ENCODE data around the gene KCNT1. TPM values are rescaled to one million over a fixed set of nuclear protein-coding genes. Genes with fewer than 3 reads are reported as not detected.

KCNT1 gene
- total RNA-seq, 1 donor from 2014 or later = not detected

- H3K27me3 ChIP-seq (ENCODE audit: control insufficient read depth, insufficient read depth, low read length) = no peaks in the 10 kb centered on the region
- no peak for TF ChIP-seq CTCF (IDR thresholded peaks at IDR 0.05; ENCODE audit: insufficient read depth, low read length, severe bottlenecking)
These were observed 95.0 kb downstream of the KCNT1 start for GRCh38 chr9:135796784-135797485.

GRCh38 chr9:135797507-135798262 lies 95.7 kb downstream of the KCNT1 start:
- peak; percentile 76 for TF ChIP-seq CTCF (IDR thresholded peaks at IDR 0.05; ENCODE audit: insufficient read depth, low read length, severe bottlenecking)
- Histone ChIP-seq H3K4me3 (ENCODE audit: low read depth, low read length) (no peak overlapping the region), H3K27me3 (ENCODE audit: control insufficient read depth, insufficient read depth, low read length) (no peaks in the 10 kb centered on the region), H3K36me3 (ENCODE audit: control insufficient read depth, insufficient read depth, low read length) (no peaks in the 10 kb centered on the region)
- FAIRE-seq = no peak
- DNase-seq (ENCODE audit: low read depth) = peak; percentile 21

More at GRCh38 chr9:135796784-135797485, 95.0 kb downstream of the KCNT1 start:
- DNase-seq (ENCODE audit: low read depth) (no peak), FAIRE-seq (no peak)
- Histone ChIP-seq H3K36me3 (ENCODE audit: control insufficient read depth, insufficient read depth, low read length) (no peaks in the 10 kb centered on the region), H3K4me3 (ENCODE audit: low read depth, low read length) (no peak overlapping the region)

GRCh38 chr9:135798263-135798585 lies 96.2 kb downstream of the KCNT1 start:
- Histone ChIP-seq H3K36me3 (ENCODE audit: control insufficient read depth, insufficient read depth, low read length) (no peaks in the 10 kb centered on the region), H3K4me3 (ENCODE audit: low read depth, low read length) (no peak overlapping the region), H3K27me3 (ENCODE audit: control insufficient read depth, insufficient read depth, low read length) (no peaks in the 10 kb centered on the region)
- DNase-seq (ENCODE audit: low read depth) (no peak), FAIRE-seq (no peak)
- TF ChIP-seq CTCF (IDR thresholded peaks at IDR 0.05; ENCODE audit: insufficient read depth, low read length, severe bottlenecking) = no peak

GRCh38 chr9:135799261-135799660 lies 97.3 kb downstream of the KCNT1 start:
- H3K27me3 ChIP-seq (ENCODE audit: control insufficient read depth, insufficient read depth, low read length) = no peaks in the 10 kb centered on the region

GRCh38 chr9:135801070-135801469 lies 99.1 kb downstream of the KCNT1 start:
- DNase-seq (ENCODE audit: low read depth) = no peak
- no peaks in the 10 kb centered on the region for H3K27me3 ChIP-seq (ENCODE audit: control insufficient read depth, insufficient read depth, low read length)
- no peak for TF ChIP-seq CTCF (IDR thresholded peaks at IDR 0.05; ENCODE audit: insufficient read depth, low read length, severe bottlenecking)
- FAIRE-seq = peak; percentile 83
- no peak overlapping the region for H3K4me3 ChIP-seq (ENCODE audit: low read depth, low read length)
- no peaks in the 10 kb centered on the region for H3K36me3 ChIP-seq (ENCODE audit: control insufficient read depth, insufficient read depth, low read length)

More at GRCh38 chr9:135799261-135799660, 97.3 kb downstream of the KCNT1 start:
- DNase-seq (ENCODE audit: low read depth) (no peak), FAIRE-seq (no peak)
- TF ChIP-seq CTCF (IDR thresholded peaks at IDR 0.05; ENCODE audit: insufficient read depth, low read length, severe bottlenecking) = no peak
- no peaks in the 10 kb centered on the region for H3K36me3 ChIP-seq (ENCODE audit: control insufficient read depth, insufficient read depth, low read length)
- H3K4me3 ChIP-seq (ENCODE audit: low read depth, low read length) = no peak overlapping the region

Measured in bronchial epithelial cell (primary cell).